LoVo (cell line): ENCODE results near the gene PIGM.
A peak's percentile ranks its signal among the peaks of the same experiment; 100 is the strongest.

ENCODE experiments used
- DNase-seq: peaks from one replicate; pipeline ENCODE4 v3.0.0-alpha.2; 2016; ENCODE audit warnings: low spot score

The PIGM gene

DNA sequence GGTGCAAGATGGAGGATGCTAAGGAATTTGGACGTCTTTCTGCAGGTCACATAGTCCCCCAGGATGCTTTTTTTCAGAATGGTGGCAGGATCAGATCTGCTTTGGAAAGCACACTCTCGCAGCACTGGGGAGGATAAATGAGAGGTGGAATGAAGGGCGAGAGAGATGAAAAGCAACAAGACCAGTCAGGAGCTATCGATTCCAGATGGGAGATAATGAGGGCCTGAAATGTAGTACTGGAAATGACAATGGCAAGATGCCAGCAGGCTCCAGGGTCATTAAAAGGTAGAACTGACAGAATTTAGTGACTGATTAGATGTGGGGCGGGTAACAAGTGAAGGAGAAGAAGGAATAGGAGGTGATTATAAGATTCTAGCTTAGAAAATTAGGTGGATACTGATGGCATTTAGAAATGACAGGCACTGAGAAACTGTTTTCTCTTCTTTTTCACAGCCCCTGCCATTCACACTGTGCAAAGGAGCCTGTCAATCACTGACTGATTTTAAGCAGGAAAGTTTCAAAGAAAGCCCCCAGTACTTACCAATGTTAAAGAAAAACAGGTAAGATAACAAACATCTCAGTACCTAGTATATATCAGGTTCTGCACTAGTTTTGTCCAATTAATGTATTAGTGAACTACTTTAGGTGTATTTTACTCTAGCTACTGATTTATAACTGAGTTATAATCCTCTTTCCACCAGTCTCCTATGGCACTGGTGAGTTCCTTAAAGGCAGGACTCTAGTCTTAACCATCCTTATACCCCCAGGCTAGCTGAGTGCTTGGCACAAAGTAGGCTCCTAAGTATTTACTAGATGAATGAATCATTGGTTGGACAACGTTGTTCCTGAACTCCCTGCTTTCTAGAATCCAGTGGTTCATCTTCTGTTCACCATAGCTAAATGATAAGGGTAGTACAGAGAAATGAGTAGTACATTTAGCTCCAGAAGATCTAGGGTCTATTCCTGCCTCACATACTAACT lies 9.2 kb downstream of the PIGM start:
- no peak for DNase-seq

DNA sequence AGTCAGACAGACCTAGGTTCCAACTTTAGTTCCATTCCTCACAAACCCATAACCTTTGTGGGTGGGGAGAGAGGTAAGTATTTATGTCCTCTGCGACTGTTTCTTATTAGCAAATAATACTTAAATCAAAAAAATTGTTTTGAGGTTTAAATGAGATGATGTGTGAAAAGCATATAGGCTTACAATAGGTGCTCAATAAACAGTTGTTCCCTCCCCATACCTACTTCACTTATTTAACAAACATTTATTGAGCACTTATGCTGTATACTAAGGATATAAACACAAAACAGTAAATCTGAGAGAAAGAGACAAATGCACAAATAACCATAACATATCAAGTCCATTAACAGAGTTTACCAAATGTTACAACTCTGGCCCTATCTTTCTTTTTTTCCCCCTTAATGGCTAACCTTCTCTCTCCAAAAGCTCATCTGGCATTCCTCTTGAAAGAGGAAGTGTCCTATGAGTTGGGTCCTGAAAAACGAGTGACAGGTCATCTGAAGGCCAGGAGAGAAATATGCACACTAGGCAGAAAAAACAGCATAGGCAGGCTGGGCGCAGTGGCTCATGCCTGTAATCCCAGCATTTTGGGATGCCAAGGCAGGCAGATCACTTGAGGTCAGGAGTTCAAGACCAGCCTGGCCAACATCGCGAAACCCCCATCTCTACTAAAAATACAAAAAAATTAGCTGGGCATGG lies 10.3 kb downstream of the PIGM start:
- no peak for DNase-seq

DNA sequence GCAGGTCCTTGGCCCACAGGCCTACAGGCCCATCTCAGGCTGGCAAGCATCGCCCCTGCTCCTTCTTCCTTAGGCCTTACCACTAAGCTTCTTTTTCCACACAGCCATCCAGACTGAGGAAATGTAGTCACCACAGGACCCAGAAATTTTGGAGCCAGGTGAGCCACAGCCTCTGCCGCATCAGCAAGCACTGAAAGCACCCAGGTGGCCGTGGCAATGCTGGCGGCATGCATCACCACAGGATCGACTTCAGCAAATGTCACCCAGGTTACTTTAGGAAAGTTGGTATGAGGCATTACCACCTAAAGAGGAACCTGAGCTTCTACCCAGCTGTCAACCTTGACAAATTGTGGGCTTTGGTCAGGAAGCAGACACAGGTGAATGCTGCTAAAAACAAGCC lies 11.6 kb downstream of the PIGM start:
- no peak for DNase-seq

DNA sequence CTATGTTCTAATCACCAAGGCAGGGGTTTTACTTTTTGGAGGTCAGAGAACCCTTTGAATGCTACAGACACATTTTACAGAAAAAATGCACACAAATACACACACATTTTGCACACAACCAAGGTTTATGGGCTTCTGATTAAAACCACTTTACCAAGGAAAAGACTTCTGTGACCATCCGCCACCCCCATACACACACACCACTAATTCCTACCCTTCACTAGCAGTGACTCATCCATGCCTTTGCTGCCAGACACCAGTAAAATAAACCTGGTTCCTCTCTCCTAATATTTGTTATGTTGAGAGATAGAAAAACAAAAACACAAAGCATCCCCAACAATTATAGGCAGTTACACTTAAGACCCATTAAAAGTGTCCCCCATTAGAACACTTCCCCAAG lies 12.9 kb downstream of the PIGM start:
- DNase-seq: no peak

DNA sequence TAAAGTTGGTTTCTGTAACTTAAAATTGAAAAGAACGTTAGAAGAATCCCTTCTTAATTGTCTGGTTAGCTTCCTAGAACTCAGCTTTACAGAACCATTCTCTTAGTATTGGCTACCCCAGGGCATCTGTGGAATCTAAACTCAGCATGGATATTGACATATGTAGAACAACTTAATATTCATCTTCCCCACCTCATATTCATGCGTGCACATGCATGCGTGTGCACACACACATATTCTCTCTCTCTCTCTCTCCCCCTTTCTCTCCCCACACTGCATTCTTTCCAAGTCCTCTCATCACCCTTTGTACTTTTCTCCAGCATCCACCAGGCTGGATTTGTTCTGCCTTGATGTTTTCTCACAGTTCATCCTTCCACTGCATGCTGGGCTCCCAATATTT lies 13.4 kb downstream of the PIGM start:
- no peak for DNase-seq

DNA sequence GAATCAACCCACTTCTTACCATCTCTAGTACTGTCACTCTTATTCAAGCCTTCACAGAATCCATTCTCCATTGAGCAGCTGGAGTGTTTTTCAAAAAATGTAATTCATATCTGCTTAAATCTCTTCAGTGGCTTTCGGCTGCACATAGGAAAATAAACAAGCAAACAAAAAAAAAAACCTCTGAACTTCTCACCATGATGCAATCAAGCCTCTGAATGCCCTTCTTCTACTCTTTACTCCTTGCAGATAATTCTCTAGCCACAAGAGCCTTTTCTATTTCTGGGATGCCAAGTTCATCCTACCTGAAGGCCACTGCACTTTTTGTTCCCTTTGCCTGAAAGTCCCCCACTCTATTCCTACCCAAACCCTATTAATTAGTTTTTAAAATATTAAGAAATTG lies 14.2 kb downstream of the PIGM start:
- no peak for DNase-seq

DNA sequence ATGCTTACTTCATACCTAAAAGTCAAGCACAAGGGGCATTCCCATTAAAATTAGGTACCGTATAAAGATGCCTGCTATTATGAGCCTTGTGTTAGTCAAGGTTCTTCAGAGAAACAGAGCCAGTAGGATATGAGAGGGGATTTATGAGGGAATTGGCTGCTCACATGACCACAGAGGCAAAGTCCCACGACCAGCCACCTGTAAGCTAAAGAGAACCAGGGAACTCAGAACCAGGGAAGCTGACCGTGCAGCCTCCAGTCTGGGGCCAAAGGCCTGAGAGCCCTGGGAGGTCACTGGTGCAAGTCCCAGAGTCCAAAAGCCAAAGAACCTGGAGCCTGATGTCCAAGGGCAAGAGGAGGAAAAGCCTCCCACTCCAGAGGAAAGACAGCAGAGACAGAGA lies 20.0 kb downstream of the PIGM start:
- DNase-seq: no peak

DNA sequence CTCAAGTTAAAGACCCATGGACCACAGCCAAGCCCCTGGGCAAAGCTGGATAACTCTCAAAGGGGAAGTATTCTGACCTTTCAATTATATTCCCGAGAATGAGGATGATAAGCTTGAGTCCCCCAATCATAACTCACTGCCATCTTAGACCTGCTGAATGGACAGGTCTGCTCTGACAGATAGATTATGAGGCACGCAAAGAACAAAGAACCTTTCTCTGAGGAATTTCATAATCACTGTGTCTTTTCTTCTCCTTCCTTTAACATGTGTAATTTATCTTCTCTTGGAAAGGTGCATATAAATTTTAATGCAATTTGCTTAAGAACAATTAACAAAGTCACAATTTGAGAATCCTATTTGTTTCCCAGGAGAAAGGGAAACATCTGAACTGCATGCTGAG lies 22.0 kb downstream of the PIGM start:
- no peak for DNase-seq

DNA sequence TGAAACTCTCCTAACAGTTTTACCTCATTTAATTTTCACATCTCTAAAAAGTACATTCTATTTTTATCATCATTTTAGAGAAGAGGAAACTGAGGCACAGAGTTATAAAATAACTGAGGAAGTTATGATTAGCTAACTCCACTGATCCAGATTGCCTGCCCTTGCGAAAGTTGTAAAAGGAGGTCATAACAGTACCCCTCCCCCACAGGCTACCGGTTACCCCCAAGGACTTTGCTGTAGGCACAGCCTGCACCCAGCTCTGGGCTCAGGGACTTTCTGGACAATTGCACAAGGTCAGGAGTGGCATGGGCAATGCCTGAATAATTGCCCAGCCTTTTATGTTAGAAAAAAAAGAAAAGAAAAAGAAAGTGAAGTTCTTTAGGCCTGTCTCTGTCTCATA lies 22.7 kb downstream of the PIGM start:
- DNase-seq: no peak

DNA sequence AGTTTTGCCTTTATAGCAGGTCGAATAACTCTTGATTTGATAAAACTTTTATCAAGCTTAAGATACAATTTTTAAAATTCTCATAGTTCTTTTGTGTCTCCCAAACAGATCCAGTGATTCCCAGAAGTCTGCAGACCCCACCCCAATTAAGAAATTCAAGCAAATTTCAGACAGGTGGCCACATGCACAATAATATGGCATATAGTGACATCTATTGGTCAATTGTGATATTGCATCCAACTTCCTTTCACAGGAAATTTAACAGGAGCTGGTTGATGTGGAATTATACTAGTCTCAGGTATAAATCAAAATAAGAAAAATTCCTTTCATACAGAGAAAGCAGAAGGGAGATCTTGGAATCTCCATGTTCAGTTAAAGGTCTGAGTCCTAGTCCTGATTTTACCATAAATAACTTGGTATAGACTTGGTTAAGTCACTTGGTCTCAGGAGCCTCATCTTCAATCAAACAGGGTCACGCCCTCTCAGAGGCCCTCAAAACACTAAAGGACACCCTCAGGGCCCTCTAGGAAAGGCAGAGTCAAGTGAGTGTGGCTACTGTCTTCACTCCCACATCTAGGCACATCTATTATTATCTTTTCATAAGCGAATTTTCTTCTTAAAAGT lies 24.1 kb downstream of the PIGM start:
- DNase-seq: peak; percentile 41

DNA sequence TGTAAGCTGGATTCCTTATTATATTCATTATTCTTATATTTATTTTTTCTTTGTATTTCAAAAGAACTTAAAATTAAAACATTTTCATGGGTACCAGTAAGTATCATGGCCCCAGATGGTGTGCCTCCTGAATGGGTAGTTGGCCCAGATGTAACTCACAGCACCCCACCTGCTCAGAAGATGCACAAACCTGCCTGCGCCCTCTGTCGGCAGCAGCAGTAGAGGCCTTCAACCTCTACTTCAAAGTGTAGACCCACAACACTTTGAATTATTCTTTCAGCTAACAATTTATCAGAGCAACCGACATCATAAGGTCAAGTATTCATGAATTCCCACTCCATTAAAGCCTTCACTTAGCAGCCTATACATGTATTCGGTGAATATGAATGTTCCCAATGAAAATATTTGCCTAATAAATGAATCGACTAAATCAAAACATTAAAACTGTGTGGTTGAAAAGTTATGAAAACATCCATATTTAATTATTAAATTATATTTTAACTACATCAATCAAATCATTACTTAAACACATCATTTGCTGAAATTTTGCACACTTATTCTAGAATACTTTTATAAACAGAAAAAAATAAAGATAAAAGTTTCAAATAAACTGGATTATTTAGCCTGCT lies 25.4 kb downstream of the PIGM start:
- DNase-seq: peak; percentile 74

DNA sequence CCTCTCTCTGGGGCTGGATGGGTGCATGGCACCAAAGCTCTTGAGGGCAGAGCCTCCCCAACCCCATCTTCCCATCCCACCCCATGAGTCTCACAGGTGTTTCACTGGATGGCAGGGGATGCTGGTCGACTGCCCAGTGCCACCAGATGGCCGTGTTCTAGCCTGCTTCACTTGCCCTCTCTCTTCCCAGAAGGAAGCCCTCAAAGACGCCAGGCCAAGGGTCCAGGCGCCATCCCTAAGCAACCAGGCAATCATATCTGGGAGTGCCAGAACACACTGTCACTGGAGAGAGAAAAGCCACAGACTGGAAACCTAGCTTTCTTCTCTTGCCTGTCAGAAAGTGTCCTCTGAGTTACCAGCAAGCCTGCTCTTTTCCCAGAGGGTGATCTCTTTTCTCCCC lies 26.7 kb downstream of the PIGM start:
- no peak for DNase-seq

DNA sequence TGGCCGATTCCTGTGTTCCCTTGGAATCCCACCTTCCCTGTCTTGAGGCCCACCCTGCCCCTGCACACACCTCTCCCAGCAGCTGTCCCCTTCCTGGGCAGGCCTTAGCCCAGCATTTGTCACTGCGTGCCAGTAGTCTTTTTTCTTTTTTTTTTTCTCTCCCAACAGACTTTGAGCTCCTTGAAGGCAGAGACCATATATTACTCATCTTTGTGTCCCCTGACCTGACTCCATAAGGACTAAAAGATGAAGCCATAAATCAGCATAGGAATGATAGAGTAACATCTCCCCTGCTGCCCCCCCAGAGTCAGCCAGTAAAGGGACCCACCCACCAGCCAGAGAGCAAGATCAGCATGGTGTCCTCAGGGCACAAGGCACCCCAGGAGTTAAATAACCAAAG lies 27.4 kb downstream of the PIGM start:
- DNase-seq: no peak

DNA sequence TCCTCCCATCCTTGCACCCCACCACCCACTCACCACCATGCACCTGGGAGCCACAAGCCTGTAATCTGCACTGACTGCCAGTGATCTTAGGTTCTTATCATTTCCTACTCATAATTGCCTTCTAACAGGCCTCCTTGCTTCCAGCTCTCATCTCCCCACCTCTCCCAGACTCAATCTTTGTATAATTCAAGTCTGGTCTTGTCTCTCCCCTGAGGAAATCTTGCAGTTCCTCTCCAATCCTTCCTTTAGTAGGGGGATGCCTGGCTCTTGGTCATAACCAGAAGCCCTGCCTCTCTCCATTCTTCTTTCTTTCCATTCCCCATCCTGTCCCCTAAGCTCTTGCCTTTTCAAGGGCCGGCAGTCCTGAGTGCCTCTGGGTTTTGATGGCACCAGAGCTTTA lies 27.8 kb downstream of the PIGM start:
- DNase-seq: no peak

DNA sequence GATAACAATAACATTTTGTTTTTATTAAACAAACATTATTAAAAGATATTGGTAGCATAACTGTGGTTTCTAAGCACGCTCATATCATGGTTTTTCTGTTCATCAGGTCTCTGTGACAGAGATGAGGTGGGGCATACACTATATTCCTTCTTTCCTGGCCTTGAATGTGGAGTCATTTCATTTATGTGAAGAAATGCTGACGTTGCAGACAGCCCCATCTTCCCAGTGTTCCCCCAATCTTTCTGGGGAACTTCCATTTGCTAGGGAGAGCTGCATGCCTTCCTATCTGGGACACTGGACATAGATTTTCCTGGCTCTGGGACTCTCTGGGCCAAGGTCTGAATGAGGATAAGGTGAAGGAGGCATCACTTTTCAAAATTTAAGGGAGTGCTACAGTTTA lies 30.4 kb downstream of the PIGM start:
- no peak for DNase-seq

DNA sequence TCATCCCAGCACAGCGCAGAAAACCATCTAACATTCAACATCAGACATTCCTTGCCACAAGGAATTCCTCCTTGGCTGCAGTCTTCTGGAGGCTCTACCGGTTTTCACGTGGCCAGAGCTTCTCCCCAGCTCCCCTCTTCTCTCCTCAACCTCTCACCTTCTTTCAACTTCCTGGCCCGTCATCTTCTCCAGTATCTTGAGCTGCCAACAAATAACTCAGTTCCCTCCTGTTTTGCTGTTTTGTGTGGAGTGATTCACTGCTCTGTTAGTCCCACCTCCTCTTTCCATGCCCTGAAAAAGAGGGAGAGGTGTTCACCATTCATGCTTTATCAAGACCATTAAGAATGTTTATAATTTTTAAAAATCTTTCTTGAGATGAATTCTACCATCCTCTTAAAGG lies 32.6 kb downstream of the PIGM start:
- DNase-seq: no peak

DNA sequence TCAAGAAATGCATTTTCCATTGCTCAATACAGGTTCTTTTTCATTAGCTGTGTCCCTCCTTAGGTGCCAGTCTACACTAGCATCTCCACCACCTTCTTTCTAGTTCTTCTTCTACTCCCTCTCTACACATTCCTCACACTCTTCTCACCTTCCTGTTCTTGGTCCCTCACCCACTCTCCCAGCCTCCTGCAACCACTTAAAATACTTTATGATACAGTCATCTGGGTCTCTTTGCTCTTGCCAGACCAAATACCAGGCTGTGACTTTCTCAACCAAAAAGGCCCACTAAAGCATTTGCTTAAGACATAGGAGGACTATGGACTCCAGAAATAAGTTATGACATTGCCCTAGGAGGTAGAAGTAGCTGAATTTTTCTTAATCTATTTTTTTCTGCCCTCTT lies 35.1 kb downstream of the PIGM start:
- peak; percentile 18 for DNase-seq

DNA sequence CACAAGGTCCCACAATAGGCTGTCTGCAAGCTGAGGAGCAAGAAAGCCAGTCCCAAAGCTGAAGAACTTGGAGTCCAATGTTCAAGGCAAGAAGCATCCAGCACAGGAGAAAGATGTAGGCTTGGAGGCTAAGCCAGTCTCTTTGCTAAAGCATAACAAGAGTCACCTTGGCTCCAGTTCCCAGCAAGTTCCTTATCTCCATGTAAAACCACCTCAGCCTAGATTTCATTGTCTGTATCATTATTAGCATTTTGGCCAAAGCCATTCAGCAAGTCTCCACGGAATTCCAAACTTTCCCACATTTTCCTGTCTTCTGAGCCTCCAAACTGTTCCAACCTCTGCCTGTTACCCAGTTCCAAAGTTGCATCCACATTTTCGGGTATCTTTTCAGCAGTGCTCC lies 36.9 kb downstream of the PIGM start:
- no peak for DNase-seq

DNA sequence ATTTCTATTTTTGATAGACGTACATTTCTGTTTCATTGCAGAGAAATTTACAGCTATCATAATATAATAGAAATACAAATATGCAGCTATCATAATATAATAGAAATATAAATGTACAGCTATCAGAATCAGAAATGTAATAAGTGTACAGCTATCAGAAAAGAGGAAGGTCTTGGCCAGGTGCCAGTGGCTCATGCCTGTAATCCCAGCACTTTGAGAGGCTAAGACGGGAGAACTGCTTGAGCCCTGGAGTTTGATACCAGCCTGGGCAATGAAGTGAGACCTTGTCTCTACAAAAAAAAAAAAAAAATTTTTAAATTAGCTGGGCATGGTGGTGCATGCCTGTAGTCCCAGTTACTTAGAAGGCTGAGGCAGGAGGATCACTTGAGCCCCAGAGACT lies 37.9 kb downstream of the PIGM start:
- DNase-seq: no peak

DNA sequence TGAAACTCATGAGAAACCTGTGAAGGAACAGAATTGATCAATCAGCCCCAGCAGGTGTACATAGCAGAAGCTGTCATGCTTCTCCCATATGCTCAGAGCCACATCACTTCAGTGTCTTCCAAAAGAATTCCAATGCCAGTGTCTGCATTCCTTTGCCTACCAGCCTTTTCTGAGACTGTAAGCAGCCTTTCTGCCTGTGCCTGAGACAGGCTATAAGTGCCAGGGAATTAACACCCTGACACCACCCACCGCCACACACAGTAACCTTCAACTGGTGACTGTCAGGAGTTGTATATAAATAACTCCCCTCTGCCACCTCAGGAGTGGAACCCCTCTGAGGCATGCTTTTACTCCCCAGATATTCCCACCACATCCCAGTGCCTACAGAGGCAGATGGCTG lies 39.6 kb downstream of the PIGM start:
- DNase-seq: no peak

DNA sequence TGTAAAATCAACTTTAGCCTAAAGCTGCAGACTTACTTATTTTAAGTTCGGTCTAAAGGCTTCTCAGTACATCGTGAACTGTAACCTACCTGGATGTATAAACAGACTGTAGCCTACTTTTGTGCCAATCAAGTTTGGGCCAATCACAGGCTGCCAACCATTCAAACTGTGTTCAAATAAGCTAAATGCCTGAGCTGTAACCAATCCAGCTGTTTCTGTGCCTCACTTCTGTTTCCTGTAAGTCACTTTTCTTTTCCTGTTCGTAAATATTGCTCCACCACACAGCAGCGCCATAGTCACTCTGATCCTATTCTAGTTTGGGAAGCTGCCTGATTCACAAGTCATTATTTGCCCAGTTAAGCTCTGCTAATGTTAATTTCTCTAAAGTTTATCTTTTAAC lies 40.3 kb downstream of the PIGM start:
- DNase-seq: no peak

DNA sequence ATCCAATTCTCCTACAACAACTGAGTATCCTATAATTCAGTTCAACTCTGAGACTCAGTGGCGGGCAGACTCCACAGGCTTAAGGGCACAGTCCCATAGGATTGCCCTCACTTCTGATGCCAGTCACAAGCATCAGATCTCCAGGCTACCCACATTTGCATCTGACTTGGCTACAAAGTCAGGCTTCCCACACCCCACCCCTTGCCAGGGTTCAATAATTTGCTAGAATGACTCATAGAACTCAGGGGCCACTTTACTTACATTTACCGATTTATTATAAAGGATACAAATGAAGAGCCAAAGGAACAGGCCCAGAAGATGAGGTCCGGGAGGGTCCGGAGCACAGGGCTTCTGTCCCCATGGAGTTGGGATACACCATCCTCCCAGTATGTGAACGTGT lies 41.8 kb downstream of the PIGM start:
- DNase-seq: no peak

DNA sequence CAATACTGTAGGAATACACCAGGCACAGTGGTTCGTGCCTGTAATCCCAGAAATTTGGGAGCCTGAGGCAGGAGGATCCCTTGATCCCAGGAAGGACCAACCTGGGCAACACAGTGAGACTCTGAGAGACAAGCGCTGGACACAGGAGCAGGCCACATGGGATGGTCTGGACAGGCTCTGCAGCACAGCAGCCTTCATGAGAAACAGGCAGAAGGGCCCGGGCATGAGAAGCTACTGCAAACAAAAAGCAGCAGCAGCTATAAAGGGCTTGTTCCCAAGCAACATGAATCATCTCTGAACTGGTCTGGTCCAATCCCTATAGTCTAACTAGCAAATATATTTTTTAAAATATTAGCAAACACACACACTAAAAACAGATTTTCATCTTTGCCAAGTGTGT lies 42.2 kb downstream of the PIGM start:
- no peak for DNase-seq
